ENCODE results near the gene CYSLTR2.

DNA sequence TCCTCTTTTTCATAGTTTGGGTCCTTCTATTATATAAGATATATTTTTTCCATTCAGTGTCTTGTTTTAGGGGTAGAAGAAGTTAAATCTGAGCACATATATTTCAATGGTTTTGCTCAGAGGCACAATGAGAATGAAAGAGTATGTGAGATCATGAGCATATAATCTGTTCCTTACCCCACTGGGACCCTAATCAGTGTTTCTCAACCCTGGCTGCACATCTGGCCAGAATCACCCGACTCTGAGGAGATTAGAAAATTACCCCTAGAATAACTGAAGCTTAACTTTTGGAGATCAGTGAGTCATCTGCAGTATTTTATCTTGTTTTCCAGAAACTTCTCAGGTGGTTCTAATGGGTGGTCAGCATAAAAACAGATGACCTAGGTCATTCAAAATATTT is 782 bp downstream of the CYSLTR2 start:
- TF ChIP-seq, protein P1, sequence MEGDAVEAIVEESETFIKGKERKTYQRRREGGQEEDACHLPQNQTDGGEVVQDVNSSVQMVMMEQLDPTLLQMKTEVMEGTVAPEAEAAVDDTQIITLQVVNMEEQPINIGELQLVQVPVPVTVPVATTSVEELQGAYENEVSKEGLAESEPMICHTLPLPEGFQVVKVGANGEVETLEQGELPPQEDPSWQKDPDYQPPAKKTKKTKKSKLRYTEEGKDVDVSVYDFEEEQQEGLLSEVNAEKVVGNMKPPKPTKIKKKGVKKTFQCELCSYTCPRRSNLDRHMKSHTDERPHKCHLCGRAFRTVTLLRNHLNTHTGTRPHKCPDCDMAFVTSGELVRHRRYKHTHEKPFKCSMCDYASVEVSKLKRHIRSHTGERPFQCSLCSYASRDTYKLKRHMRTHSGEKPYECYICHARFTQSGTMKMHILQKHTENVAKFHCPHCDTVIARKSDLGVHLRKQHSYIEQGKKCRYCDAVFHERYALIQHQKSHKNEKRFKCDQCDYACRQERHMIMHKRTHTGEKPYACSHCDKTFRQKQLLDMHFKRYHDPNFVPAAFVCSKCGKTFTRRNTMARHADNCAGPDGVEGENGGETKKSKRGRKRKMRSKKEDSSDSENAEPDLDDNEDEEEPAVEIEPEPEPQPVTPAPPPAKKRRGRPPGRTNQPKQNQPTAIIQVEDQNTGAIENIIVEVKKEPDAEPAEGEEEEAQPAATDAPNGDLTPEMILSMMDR (IDR thresholded peaks at IDR 0.05) = no peak
- TF ChIP-seq EZH2 (IDR thresholded peaks at IDR 0.05; ENCODE audit: borderline replicate concordance, insufficient read depth, low read depth, low read length, poor library complexity, severe bottlenecking) = no peak

Data from B cell (primary cell).